ACC112 (cell line): Measurements from ENCODE around the gene ZNF862.

Experiments used
- H2AFZ ChIP-seq: fragments of 200-600 bp; sonication (generic); one replicate; pipeline ENCODE4 v1.6.0; 2017; ENCODE audit warnings: antibody characterized with exemption, low read length; ENCODE audit not compliant: unreplicated experiment
- H3K27ac ChIP-seq: fragments of 200-600 bp; sonication (generic); 2 replicates; pipeline ENCODE4 v1.5.1; 2014; ENCODE audit warnings: low read depth, mild to moderate bottlenecking, antibody characterized with exemption, low read length, moderate library complexity
- H3K27me3 ChIP-seq: fragments of 200-600 bp; sonication (generic); 2 replicates; pipeline ENCODE4 v1.6.1; 2014; ENCODE audit warnings: mild to moderate bottlenecking, antibody characterized with exemption, low read length, moderate library complexity, mixed read lengths; ENCODE audit not compliant: insufficient read depth
- H3K36me3 ChIP-seq: fragments of 200-600 bp; sonication (generic); 2 replicates; pipeline ENCODE4 v1.6.1; 2016; ENCODE audit warnings: mild to moderate bottlenecking, antibody characterized with exemption, low read length, moderate library complexity, mixed read lengths; ENCODE audit not compliant: insufficient read depth
- H3K4me1 ChIP-seq: fragments of 200-600 bp; sonication (generic); one replicate; pipeline ENCODE4 v1.6.1; 2016; ENCODE audit warnings: low read length, mixed read lengths; ENCODE audit not compliant: insufficient read depth, unreplicated experiment, control insufficient read depth
- H3K4me3 ChIP-seq: fragments of 200-600 bp; sonication (generic); 2 replicates; pipeline ENCODE4 v1.5.1; 2014; ENCODE audit warnings: mild to moderate bottlenecking, low read depth, low read length
- H3K79me2 ChIP-seq: fragments of 200-600 bp; sonication (generic); one replicate; pipeline ENCODE4 v1.6.0; 2016; ENCODE audit warnings: low read length; ENCODE audit not compliant: control insufficient read depth, unreplicated experiment, insufficient read depth

Gene ZNF862

GRCh38 chr7:149838224-149838991 is at the start of gene ZNF862:
TSS of gene ZNF862 (plus strand) at chr7:149838375. CDS start at chr7:149838612, 237 bp downstream.
- H3K27me3 ChIP-seq = peaks cover 19% of the 10 kb centered on the region
- peaks cover 10% of the 10 kb centered on the region for H3K79me2 ChIP-seq
- peaks cover 7% of the 10 kb centered on the region for H3K4me1 ChIP-seq
- H2AFZ ChIP-seq = peak within 1 kb of the TSS; percentile 31
- H3K4me3 ChIP-seq = peak within 1 kb of the TSS; percentile 89
- no peaks in the 10 kb centered on the region for H3K36me3 ChIP-seq
- H3K27ac ChIP-seq = no peak within 1 kb of the TSS

DNA sequence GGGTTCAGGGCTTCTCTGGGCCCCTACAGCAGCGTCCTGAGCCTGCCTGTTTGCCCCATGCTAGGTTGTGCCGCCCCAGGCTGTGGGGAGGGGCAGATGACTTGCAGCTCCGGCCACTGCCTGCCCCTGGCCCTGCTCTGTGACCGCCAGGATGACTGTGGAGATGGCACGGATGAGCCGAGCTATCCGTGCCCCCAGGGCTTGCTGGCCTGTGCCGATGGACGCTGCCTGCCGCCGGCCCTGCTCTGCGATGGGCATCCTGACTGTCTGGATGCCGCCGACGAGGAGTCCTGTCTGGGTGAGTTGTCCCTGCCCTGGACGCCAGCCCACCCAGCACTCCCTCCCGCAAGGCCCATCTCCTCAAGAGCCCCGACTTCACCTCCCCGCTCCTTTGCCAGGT is 49.1 kb upstream of the ZNF862 start:
- H3K27me3 ChIP-seq = peaks cover 36% of the 10 kb centered on the region
- H3K4me1 ChIP-seq = no peaks in the 10 kb centered on the region
- no peaks in the 10 kb centered on the region for H3K79me2 ChIP-seq
- no peak overlapping the region for H3K27ac ChIP-seq
- no peaks in the 10 kb centered on the region for H3K36me3 ChIP-seq
- H2AFZ ChIP-seq = no peak overlapping the region
- H3K4me3 ChIP-seq = no peak overlapping the region

GRCh38 chr7:149790146-149790548 is 48.0 kb upstream of the ZNF862 start:
- Histone ChIP-seq H3K27ac (no peak overlapping the region), H3K79me2 (no peaks in the 10 kb centered on the region), H3K36me3 (no peaks in the 10 kb centered on the region), H3K4me1 (no peaks in the 10 kb centered on the region), H3K27me3 (peaks cover 43% of the 10 kb centered on the region), H2AFZ (no peak overlapping the region), H3K4me3 (no peak overlapping the region)

DNA sequence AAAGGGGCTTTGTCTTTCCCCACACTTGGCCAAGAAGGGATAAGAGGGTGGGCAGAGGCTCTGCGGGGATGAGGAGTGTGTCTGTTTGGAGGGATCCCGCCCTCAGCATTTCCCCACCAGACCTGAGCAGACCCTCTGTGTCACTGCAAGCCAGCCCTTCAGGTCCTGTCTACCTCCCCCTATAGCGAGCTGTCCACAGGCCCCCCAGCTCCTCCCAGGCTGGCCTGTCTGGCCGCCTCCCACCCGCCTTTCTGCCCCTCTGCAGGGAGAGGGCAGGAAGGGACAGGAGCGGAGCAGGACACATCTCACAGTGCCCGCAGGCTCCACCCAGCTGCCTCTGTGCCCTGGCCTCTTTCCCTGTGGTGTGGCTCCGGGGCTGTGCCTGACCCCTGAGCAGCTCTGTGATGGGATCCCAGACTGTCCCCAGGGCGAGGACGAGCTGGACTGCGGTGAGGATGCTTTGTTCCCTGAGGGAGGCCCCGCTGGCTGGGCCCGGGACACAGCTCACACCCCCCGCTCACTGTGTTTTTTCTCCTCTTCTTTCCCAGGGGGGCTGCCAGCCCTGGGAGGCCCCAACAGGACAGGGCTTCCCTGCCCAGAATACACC is 47.3 kb upstream of the ZNF862 start:
- H3K27me3 ChIP-seq = peaks cover 44% of the 10 kb centered on the region
- no peak overlapping the region for H2AFZ ChIP-seq
- no peaks in the 10 kb centered on the region for H3K4me1 ChIP-seq
- no peaks in the 10 kb centered on the region for H3K36me3 ChIP-seq
- no peak overlapping the region for H3K4me3 ChIP-seq
- H3K79me2 ChIP-seq = no peaks in the 10 kb centered on the region
- no peak overlapping the region for H3K27ac ChIP-seq

DNA sequence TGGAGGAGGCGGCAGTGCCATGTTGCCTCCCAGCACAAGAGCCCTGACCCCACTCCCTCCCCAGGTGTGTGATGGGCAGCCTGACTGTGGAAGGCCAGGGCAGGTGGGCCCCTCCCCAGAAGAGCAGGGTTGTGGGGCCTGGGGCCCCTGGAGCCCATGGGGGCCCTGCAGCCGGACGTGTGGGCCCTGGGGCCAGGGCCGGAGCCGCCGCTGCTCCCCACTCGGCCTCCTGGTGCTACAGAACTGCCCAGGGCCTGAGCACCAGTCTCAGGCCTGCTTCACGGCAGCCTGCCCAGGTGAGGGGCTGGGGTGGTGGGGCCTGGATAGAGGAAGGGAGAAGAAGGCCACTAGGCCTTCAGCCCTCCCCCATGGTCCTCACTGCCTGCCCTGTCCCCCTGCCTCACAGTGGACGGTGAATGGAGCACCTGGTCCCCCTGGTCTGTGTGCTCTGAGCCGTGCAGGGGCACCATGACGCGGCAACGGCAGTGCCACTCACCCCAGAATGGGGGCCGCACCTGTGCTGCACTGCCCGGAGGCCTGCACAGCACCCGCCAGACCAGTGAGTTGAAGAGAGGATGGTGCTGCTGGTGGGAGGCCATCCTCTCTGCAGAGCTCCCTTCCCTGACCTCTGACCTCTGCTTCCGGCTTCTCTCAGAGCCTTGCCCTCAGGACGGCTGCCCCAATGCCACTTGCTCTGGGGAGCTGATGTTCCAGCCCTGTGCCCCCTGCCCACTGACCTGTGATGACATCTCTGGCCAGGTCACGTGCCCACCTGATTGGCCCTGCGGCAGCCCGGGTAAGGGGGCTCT is 46.6 kb upstream of the ZNF862 start:
- Histone ChIP-seq H3K4me1 (no peaks in the 10 kb centered on the region), H3K79me2 (no peaks in the 10 kb centered on the region), H3K4me3 (no peak overlapping the region), H3K36me3 (no peaks in the 10 kb centered on the region), H3K27me3 (peaks cover 44% of the 10 kb centered on the region), H3K27ac (no peak overlapping the region), H2AFZ (no peak overlapping the region)

DNA sequence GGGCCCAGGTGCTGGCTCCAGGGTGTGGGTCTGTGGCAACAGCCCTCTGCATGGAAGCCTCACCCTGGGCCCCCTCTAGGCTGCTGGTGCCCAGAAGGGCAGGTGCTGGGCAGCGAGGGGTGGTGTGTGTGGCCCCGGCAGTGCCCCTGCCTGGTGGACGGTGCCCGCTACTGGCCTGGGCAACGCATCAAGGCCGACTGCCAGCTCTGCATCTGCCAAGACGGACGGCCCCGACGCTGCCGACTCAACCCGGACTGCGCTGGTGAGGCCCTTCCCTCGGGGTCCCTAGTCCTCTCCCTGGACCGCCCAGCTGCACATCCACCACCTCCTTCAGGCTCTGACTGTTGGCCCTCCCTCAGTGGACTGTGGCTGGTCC is 46.0 kb upstream of the ZNF862 start:
- Histone ChIP-seq H3K4me1 (no peaks in the 10 kb centered on the region), H3K27me3 (peaks cover 44% of the 10 kb centered on the region), H3K36me3 (no peaks in the 10 kb centered on the region), H3K4me3 (no peak overlapping the region), H2AFZ (no peak overlapping the region), H3K27ac (no peak overlapping the region), H3K79me2 (no peaks in the 10 kb centered on the region)

DNA sequence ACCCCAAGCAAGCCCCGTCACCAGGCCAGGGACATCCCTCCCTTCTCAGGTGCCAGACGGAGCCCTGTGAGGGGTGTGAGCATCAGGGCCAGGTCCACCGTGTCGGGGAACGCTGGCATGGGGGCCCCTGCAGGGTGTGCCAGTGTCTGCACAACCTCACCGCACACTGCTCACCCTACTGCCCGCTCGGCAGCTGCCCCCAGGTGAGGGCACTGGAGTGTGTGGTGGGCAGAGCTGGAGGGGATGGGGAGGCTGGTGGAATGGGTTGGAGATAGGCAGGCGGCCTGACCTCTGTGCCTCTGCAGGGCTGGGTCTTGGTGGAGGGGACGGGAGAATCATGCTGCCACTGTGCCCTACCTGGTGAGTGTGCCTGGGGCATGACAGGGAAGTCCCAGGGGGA is 44.9 kb upstream of the ZNF862 start:
- H3K4me1 ChIP-seq = no peaks in the 10 kb centered on the region
- H3K27me3 ChIP-seq = peaks cover 39% of the 10 kb centered on the region

GRCh38 chr7:149794661-149795060 is 43.5 kb upstream of the ZNF862 start:
- H3K4me1 ChIP-seq = no peaks in the 10 kb centered on the region

More for the DNA sequence above, 44.9 kb upstream of the ZNF862 start:
- Histone ChIP-seq H3K27ac (no peak overlapping the region), H3K36me3 (no peaks in the 10 kb centered on the region), H3K79me2 (no peaks in the 10 kb centered on the region), H3K4me3 (no peak overlapping the region), H2AFZ (no peak overlapping the region)

GRCh38 chr7:149795126-149795525 is 43.0 kb upstream of the ZNF862 start:
- no peak overlapping the region for H3K4me3 ChIP-seq
- no peak overlapping the region for H2AFZ ChIP-seq
- no peak overlapping the region for H3K27ac ChIP-seq
- H3K36me3 ChIP-seq = no peaks in the 10 kb centered on the region
- H3K27me3 ChIP-seq = peaks cover 21% of the 10 kb centered on the region
- H3K79me2 ChIP-seq = no peaks in the 10 kb centered on the region
- no peaks in the 10 kb centered on the region for H3K4me1 ChIP-seq

More at GRCh38 chr7:149794661-149795060, 43.5 kb upstream of the ZNF862 start:
- H3K79me2 ChIP-seq = no peaks in the 10 kb centered on the region
- no peak overlapping the region for H3K27ac ChIP-seq
- no peak overlapping the region for H3K4me3 ChIP-seq
- H2AFZ ChIP-seq = no peak overlapping the region
- H3K36me3 ChIP-seq = no peaks in the 10 kb centered on the region
- H3K27me3 ChIP-seq = peaks cover 25% of the 10 kb centered on the region

- Histone ChIP-seq H3K79me2 (no peaks in the 10 kb centered on the region), H3K4me1 (no peaks in the 10 kb centered on the region), H3K27me3 (peaks cover 14% of the 10 kb centered on the region), H2AFZ (no peak overlapping the region), H3K4me3 (no peak overlapping the region), H3K36me3 (no peaks in the 10 kb centered on the region), H3K27ac (no peak overlapping the region)
Observed at GRCh38 chr7:149796287-149796860, 41.8 kb upstream of the ZNF862 start.
